Activated naive CD4-positive, alpha-beta T cell treated with anti-CD3 and anti-CD28 coated beads, Interleukin-2, amount 50 U/mL, for 72 hours (primary cell): ENCODE results near the gene DNAH2. TPM values are rescaled to one million over a fixed set of nuclear protein-coding genes. Genes with fewer than 3 reads are reported as not detected.

ENCODE experiments used
- ATAC-seq, 2 donors: fragments of 150-1000 bp; cut with Tn5 transposase; 2 replicates each; pipeline ENCODE4 v1.10.0; 2021; ENCODE audit warnings: mild to moderate bottlenecking in 2 of 2, moderate library complexity in 2 of 2
- DNase-seq, 2 donors: peaks; one replicate each; pipeline ENCODE4 v3.0.0; 2021 to 2022; ENCODE audit warnings: low spot score in 2 of 2
- H3K27ac Mint-ChIP-seq, 2 donors: one replicate each; pipeline ENCODE4 v1.8.0; 2022; ENCODE audit warnings: mild to moderate bottlenecking in 2 of 2, mixed read lengths in 2 of 2
- H3K36me3 Mint-ChIP-seq, 2 donors: one replicate each; pipeline ENCODE4 v1.8.0; 2022; ENCODE audit warnings: mixed read lengths in 2 of 2
- H3K9me3 Mint-ChIP-seq, 2 donors: one replicate each; pipeline ENCODE4 v1.8.0; 2022; ENCODE audit warnings: mixed read lengths in 2 of 2
- total RNA-seq, 2 donors: library from RNA; stranded (reverse); gene quantifications; one replicate each; pipeline ENCODE4 v1.2.3, GENCODE V29; 2022

The DNAH2 gene
- total RNA-seq, 2 donors from 2014 or later, result 0.05 to 0.19 TPM

- no peak for ATAC-seq
- Mint-ChIP-seq H3K27ac (no peak overlapping the region), H3K36me3 (no peaks in the 10 kb centered on the region)
Observed at GRCh38 chr17:7745748-7746470, 28.4 kb downstream of the DNAH2 start.

DNA sequence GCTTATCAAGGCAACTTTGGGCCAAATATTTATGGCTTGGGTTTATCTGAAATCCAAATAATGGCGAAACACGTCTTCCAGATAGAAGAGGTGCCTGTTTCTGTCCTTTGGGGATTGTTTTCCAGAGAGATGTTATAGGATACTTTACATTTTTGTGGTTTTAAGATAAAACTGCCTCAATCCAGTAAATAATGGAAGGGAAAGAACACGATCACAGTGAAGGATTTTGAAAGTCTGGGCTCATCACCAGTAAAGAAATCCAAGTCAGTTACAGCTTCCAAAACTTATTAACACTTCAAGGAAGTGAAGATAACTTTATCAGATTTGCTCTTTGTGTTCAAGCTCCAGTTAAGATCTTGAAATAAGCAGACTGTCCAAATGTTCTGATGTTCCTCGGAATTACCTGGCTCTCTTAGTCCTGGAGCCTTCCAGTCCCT lies 30.1 kb downstream of the DNAH2 start:
- Mint-ChIP-seq H3K36me3 (no peaks in the 10 kb centered on the region), H3K27ac (no peak overlapping the region), H3K9me3 (no peaks in the 10 kb centered on the region)
- DNase-seq, result no peak
- no peak for ATAC-seq

More at GRCh38 chr17:7745748-7746470, 28.4 kb downstream of the DNAH2 start:
- no peaks in the 10 kb centered on the region for H3K9me3 Mint-ChIP-seq
- no peak for DNase-seq

GRCh38 chr17:7748076-7748775 lies 30.7 kb downstream of the DNAH2 start:
- Mint-ChIP-seq H3K9me3 (no peaks in the 10 kb centered on the region), H3K27ac (no peak overlapping the region), H3K36me3 (no peaks in the 10 kb centered on the region)
- no peak for ATAC-seq
- DNase-seq, result no peak

DNA sequence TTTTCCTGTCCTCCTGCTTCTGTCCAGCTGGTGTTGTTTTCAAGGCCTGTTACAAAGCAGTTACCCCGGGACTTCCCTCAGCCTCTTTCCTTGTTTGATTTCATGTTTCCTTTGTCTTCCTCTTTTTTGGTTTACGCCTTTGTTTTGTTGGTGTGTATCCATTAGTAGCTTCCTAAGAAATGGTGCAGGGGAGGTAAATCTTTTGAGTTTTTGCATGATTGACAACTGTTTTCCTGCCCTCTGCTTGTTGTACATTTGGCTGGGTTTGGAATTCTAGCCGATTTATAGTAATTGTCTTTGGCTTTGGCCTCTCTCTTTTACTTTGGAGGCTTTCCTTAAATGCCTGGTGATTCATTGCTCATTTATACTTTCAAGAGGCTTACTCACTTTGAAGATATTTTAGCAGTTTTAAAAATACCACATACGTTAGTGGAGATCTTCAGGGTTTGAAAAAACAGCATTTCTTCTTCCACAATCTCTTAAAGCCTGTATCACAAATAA lies 32.8 kb downstream of the DNAH2 start:
- H3K27ac Mint-ChIP-seq, result no peak overlapping the region
- no peak for DNase-seq
- no peaks in the 10 kb centered on the region for H3K36me3 Mint-ChIP-seq
- ATAC-seq, result no peak
- no peaks in the 10 kb centered on the region for H3K9me3 Mint-ChIP-seq

DNA sequence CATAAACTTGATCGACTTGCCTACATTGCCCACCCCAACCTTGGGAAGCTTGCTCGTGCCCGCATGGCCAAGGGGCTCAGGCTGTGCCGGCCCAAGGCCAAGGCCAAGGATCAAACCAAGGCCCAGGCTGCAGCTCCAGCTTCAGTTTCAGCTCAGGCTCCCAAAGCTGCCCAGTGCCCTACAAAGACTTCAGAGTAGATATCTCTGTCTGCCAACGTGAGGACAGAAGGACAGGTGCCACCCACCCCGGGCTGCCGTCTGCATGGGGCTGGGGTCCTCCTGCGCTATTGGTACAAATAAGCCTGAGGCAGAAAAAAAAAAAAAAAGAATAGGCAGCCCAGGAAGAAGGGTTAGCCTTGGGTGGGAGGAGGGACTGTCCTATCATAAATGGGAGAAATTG lies 37.1 kb downstream of the DNAH2 start:
- ATAC-seq, result no peak
- Mint-ChIP-seq H3K36me3 (no peaks in the 10 kb centered on the region), H3K9me3 (no peaks in the 10 kb centered on the region), H3K27ac (no peak overlapping the region)
- DNase-seq, result no peak

DNA sequence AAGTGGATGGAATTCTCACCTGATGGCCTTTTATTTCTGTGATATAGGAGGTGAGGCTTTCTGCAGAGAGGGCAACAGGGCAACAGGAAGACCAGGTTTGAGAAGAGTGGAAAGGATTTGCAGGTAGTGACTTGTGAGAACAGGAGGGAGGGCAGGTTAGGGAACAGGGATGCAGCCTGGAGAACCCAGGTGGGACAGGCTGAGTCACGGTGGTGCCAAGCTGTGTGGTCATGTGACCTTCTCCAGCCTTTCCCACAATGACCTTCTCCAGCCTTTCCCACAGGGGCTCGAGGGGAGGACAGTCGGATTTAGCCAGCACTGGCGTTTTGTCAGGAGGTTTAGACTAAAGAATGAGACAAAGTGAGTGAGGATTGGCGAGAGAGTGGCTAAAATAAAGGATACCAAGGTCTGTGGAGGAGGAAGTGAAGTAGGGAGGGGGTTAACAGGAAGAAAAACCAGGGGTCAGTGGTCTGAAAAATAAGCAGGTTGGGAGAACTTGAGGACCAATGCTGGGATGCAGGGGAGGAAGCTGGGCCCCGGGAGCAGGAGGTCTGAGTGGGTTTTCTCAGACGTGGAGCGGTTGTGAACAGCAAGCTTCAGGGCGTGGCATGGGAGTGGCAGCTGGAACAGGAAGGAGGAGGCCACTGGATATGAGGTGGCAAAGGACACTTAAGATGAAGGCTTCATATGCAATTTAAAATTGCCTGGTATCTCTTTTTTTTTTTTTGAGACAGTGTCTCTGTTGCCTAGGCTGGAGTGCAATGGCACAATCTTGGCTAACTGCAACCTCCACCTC lies 37.7 kb downstream of the DNAH2 start:
- no peak for DNase-seq
- no peak for ATAC-seq
- no peak overlapping the region for H3K27ac Mint-ChIP-seq
- H3K36me3 Mint-ChIP-seq, result no peaks in the 10 kb centered on the region
- H3K9me3 Mint-ChIP-seq, result no peaks in the 10 kb centered on the region

DNA sequence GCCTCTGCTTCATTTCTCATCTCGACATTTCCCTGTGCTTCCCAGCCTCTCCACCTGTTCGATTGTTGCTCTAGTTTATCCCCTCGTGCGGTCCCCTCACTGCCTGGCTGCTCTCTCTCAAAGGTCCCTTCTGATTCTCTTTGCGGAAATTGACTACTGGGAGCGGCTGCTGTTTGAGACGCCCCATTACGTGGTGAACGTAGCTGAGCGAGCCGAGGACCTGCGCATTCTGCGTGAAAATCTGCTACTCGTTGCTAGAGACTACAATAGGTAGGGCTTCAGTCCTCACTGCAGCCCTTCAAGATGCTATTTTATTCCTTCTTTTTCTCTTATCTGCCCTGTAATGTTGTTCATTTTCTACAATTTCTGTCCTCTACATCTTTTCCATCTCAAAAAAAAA lies 39.4 kb downstream of the DNAH2 start:
- Mint-ChIP-seq H3K27ac (no peak overlapping the region), H3K9me3 (no peaks in the 10 kb centered on the region), H3K36me3 (no peaks in the 10 kb centered on the region)
- ATAC-seq (no peak), DNase-seq (no peak)

DNA sequence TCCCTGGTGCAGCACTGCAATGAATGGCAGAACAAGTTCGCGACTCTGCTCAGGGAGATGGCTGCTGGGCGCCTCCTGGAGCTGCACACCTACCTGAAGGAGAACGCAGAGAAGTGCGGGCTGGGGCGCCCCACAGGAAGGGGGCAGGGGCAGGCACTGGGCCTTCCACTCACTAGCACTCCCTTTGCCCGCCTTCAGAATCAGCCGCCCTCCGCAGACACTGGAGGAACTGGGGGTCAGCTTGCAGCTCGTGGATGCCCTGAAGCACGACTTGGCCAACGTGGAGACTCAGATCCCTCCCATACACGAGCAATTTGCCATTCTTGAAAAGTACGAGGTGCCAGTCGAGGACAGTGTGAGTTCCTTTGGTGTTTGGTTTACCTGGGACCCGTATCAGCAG lies 46.4 kb downstream of the DNAH2 start:
- Mint-ChIP-seq H3K9me3 (no peaks in the 10 kb centered on the region), H3K27ac (no peak overlapping the region), H3K36me3 (no peaks in the 10 kb centered on the region)
- DNase-seq (no peak), ATAC-seq (no peak)

DNA sequence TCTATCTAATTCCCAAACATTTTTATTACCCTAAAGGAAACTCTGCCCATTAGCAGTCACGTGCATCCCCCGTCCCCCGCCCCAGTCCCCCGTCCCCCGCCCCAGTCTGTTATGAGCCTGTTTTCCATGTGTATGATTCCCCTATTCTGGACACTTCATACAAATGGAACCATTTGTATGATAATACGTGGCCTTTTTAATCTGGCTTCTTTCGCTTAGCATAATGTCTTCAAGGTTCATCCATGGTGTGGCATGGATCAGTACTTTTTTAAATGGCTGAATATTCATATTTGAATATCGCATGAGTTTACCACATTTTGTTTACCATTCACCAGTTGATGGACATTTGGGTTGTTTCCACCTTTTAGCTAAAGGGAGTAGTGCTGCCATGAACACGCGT lies 49.5 kb downstream of the DNAH2 start:
- Mint-ChIP-seq H3K9me3 (no peaks in the 10 kb centered on the region), H3K27ac (no peak overlapping the region), H3K36me3 (no peaks in the 10 kb centered on the region)
- no peak for DNase-seq
- ATAC-seq, result no peak

- Mint-ChIP-seq H3K36me3 (no peaks in the 10 kb centered on the region), H3K9me3 (no peaks in the 10 kb centered on the region)
Observed at GRCh38 chr17:7767405-7768021, 50.0 kb downstream of the DNAH2 start.

GRCh38 chr17:7769854-7770253 lies 52.3 kb downstream of the DNAH2 start:
- ATAC-seq, result no peak
- H3K36me3 Mint-ChIP-seq, result no peaks in the 10 kb centered on the region
- no peak for DNase-seq
- no peaks in the 10 kb centered on the region for H3K9me3 Mint-ChIP-seq
- no peak overlapping the region for H3K27ac Mint-ChIP-seq

More at GRCh38 chr17:7767405-7768021, 50.0 kb downstream of the DNAH2 start:
- DNase-seq (no peak), ATAC-seq (no peak)
- H3K27ac Mint-ChIP-seq, result no peak overlapping the region

DNA sequence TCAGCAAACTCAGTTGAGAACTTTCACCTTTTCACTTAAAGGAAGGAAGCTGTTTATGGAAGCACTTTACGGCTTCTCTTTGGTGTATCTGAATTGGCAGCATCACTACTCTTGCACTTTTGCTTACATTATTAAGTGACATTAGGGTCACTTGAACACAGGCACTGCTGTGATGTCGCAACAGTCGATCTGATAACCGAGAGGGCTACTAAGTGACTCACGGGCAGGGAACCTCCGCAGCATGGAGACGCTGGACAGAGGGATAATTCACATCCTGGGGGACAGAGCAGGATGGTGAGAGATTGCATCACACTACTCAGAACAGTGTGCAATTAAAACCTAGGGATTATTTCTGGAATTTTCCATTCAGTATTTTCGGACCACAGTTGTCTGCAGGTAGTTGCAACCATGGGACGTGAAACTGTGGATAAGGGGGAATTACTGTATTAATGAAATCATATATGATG lies 56.5 kb downstream of the DNAH2 start:
- Mint-ChIP-seq H3K36me3 (no peaks in the 10 kb centered on the region), H3K9me3 (no peaks in the 10 kb centered on the region), H3K27ac (no peak overlapping the region)
- no peak for DNase-seq
- ATAC-seq, result no peak

- DNase-seq, result no peak
- no peak for ATAC-seq
- H3K36me3 Mint-ChIP-seq, result no peaks in the 10 kb centered on the region
- no peaks in the 10 kb centered on the region for H3K9me3 Mint-ChIP-seq
- H3K27ac Mint-ChIP-seq, result no peak overlapping the region
Observed at GRCh38 chr17:7775051-7775450, 57.5 kb downstream of the DNAH2 start.

GRCh38 chr17:7777017-7777416 lies 59.5 kb downstream of the DNAH2 start:
- Mint-ChIP-seq H3K9me3 (no peaks in the 10 kb centered on the region), H3K36me3 (no peaks in the 10 kb centered on the region), H3K27ac (no peak overlapping the region)
- no peak for ATAC-seq
- no peak for DNase-seq

- no peak overlapping the region for H3K27ac Mint-ChIP-seq
- H3K9me3 Mint-ChIP-seq, result no peaks in the 10 kb centered on the region
- DNase-seq, result no peak
- H3K36me3 Mint-ChIP-seq, result no peaks in the 10 kb centered on the region
- ATAC-seq, result no peak
Observed at GRCh38 chr17:7780736-7781135, 63.2 kb downstream of the DNAH2 start.

GRCh38 chr17:7781429-7781828 lies 63.9 kb downstream of the DNAH2 start:
- ATAC-seq, result no peak
- Mint-ChIP-seq H3K27ac (no peak overlapping the region), H3K9me3 (no peaks in the 10 kb centered on the region), H3K36me3 (no peaks in the 10 kb centered on the region)
- DNase-seq, result no peak

DNA sequence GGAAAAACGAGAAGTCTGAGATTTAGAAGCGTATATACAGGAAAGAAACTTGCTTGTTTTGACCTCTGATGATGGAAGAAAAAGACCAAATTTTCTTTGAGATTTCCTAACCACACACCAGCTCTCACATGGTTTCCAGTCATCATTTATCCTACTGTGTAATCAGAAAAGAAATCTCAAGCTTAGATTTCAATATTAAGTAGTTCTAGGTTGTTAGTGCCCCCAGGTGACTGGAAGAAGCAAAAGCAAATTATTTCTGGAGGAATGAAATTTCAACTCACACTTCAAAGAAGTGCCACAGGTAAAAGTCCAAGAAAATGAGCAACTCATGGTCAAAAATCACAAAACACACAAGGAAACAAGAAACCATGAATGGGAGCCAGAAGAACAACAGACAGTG lies 64.7 kb downstream of the DNAH2 start:
- no peak for ATAC-seq
- Mint-ChIP-seq H3K36me3 (no peaks in the 10 kb centered on the region), H3K9me3 (no peaks in the 10 kb centered on the region), H3K27ac (no peak overlapping the region)
- DNase-seq, result no peak
